GM19438 (cell line): ENCODE data around the gene KRI1.

Experiments used
- ATAC-seq: cut with Tn5 transposase; IDR thresholded peaks from one replicate; pipeline ENCODE4 v1.9.1; 2021; ENCODE audit warnings: low read depth; ENCODE audit not compliant: unreplicated experiment

The KRI1 gene

GRCh38 chr19:10565567-10566407 lies at the start of gene KRI1:
Gene KRI1 (minus strand): TSS chr19:10566010. CDS start chr19:10565999, 11 bp downstream.
- ATAC-seq, result peak; percentile 34

GRCh38 chr19:10612499-10613119 lies 46.8 kb upstream of the KRI1 start:
- no peak for ATAC-seq

GRCh38 chr19:10611907-10612306 lies 46.1 kb upstream of the KRI1 start:
- ATAC-seq, result no peak

GRCh38 chr19:10604460-10604980 lies 38.7 kb upstream of the KRI1 start:
- ATAC-seq, result no peak

- ATAC-seq, result no peak
Observed at GRCh38 chr19:10603873-10604459, 38.2 kb upstream of the KRI1 start.

GRCh38 chr19:10603084-10603872 lies 37.5 kb upstream of the KRI1 start:
- no peak for ATAC-seq

GRCh38 chr19:10602330-10603083 lies 36.7 kb upstream of the KRI1 start:
- ATAC-seq, result peak; percentile 43

GRCh38 chr19:10601999-10602329 lies 36.2 kb upstream of the KRI1 start:
- ATAC-seq, result no peak

- ATAC-seq, result no peak
Observed at GRCh38 chr19:10600149-10600548, 34.3 kb upstream of the KRI1 start.

GRCh38 chr19:10593820-10594637 lies 28.2 kb upstream of the KRI1 start:
- ATAC-seq, result peak; percentile 55

- ATAC-seq, result no peak
Observed at GRCh38 chr19:10593148-10593547, 27.3 kb upstream of the KRI1 start.

GRCh38 chr19:10587839-10588150 lies 22.0 kb upstream of the KRI1 start:
- no peak for ATAC-seq

- no peak for ATAC-seq
Observed at GRCh38 chr19:10587022-10587838, 21.4 kb upstream of the KRI1 start, which contains the start of gene AP1M2. Gene AP1M2 (minus strand): TSS chr19:10587312. CDS start chr19:10587231, 81 bp downstream.

GRCh38 chr19:10586396-10586795 lies 20.6 kb upstream of the KRI1 start:
- no peak for ATAC-seq

- ATAC-seq, result no peak
Observed at GRCh38 chr19:10583036-10583776, 17.4 kb upstream of the KRI1 start.

GRCh38 chr19:10582091-10582490 lies 16.3 kb upstream of the KRI1 start:
- no peak for ATAC-seq

- no peak for ATAC-seq
Observed at GRCh38 chr19:10580979-10581631, 15.3 kb upstream of the KRI1 start.
